ENCODE data around the gene TAF6L. TPM values are rescaled to one million over a fixed set of nuclear protein-coding genes. Genes with fewer than 3 reads are reported as not detected.

The TAF6L gene
- total and polyA plus RNA-seq, 9 of the 15 experiments (the other 6 are each of a cell fraction or from before 2014, with no cell fraction given) = 0.04 to 45.5 (median 20.8) TPM

- TF ChIP-seq PRDM10 (IDR thresholded peaks at IDR 0.05; ENCODE audit: partially characterized antibody) (peak; percentile 55), ZFP36 (IDR thresholded peaks at IDR 0.05; ENCODE audit: low read depth, low read length, partially characterized antibody) (peak; percentile 15), ZBTB12 (CRISPR knock-in tag; IDR thresholded peaks at IDR 0.05) (no peak), RBM25 (IDR thresholded peaks at IDR 0.05; ENCODE audit: low read depth, low read length, severe bottlenecking) (peak; percentile 95), NR2C1 (IDR thresholded peaks at IDR 0.05) (peak; percentile 31; the same call in 1 of the 2 replicates), NR2C1 (tag; IDR thresholded peaks at IDR 0.05) (no peak), ETV1 (tag; conservative IDR thresholded peaks at IDR 0.05; ENCODE audit: low read depth) (0 out of 2 replicates have a peak, but pooled peaks have one; percentile 6), MAZ (CRISPR knock-in tag; conservative IDR thresholded peaks at IDR 0.05 in 1 of 2, IDR thresholded peaks at IDR 0.05 in 1 of 2) (peak; percentile 32 to 57; a peak in 2 of 4 replicates), KAT7 (CRISPR knock-in tag; IDR thresholded peaks at IDR 0.05; ENCODE audit: borderline replicate concordance) (no peak; the same call in 1 of the 2 replicates), FOXP1 (CRISPR knock-in tag; IDR thresholded peaks at IDR 0.05) (peak; percentile 70; the same call in 1 of the 2 replicates), ZBTB8A (IDR thresholded peaks at IDR 0.05; ENCODE audit: partially characterized antibody) (no peak), ELF2 (CRISPR knock-in tag; IDR thresholded peaks at IDR 0.05) (peak; percentile 38; the same call in 1 of the 2 replicates), TBP (optimal IDR thresholded peaks at IDR 0.05; ENCODE audit: low read depth, low read length) (peak; percentile 69), L3MBTL2 (IDR thresholded peaks at IDR 0.05) (peak; percentile 89), CAMTA2 (CRISPR knock-in tag; conservative IDR thresholded peaks at IDR 0.05) (no peak), FOXK2 (conservative IDR thresholded peaks at IDR 0.05 in 1 of 2, IDR thresholded peaks at IDR 0.05 in 1 of 2; ENCODE audit: low read depth in 2 of 2) (peak in 1 of 2 experiments; percentile 45; a peak in 1 of 4 replicates)
- TF ChIP-seq, protein P1, sequence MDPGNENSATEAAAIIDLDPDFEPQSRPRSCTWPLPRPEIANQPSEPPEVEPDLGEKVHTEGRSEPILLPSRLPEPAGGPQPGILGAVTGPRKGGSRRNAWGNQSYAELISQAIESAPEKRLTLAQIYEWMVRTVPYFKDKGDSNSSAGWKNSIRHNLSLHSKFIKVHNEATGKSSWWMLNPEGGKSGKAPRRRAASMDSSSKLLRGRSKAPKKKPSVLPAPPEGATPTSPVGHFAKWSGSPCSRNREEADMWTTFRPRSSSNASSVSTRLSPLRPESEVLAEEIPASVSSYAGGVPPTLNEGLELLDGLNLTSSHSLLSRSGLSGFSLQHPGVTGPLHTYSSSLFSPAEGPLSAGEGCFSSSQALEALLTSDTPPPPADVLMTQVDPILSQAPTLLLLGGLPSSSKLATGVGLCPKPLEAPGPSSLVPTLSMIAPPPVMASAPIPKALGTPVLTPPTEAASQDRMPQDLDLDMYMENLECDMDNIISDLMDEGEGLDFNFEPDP (CRISPR knock-in tag; IDR thresholded peaks at IDR 0.05) = 0 out of 2 replicates have a peak, but pooled peaks have one; percentile 60
- TF ChIP-seq, protein P2, sequence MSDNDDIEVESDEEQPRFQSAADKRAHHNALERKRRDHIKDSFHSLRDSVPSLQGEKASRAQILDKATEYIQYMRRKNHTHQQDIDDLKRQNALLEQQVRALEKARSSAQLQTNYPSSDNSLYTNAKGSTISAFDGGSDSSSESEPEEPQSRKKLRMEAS (CRISPR knock-in tag; IDR thresholded peaks at IDR 0.05) = peak; percentile 85
These were observed 17.2 kb upstream of the TAF6L start, which contains the start of gene ZBTB3 (continued) for GRCh38 chr11:62753736-62754603.
